Bronchial epithelial cell (primary cell): ENCODE results near the gene VCX. TPM values are rescaled to one million over a fixed set of nuclear protein-coding genes. Genes with fewer than 3 reads are reported as not detected.
"Not testable (repeated sequence)": the region's sequence is repeated elsewhere in the genome, so short reads cannot be mapped to it uniquely, and the experiment has no call there.

ENCODE experiments used
- DNase-seq: peaks from one replicate; pipeline ENCODE4 v3.0.0-alpha.2; 2010; ENCODE audit warnings: low read depth
- FAIRE-seq: peaks from 2 replicates; lab custom pipeline; 2011; peaks lifted over from hg19 to GRCh38; lab: Jason Lieb, UNC
- H3K27me3 ChIP-seq: 2 replicates; pipeline ENCODE4 v1.5.1; 2011; ENCODE audit warnings: low read length; ENCODE audit not compliant: control insufficient read depth, insufficient read depth
- H3K36me3 ChIP-seq: 2 replicates; pipeline ENCODE4 v1.5.1; 2011; ENCODE audit warnings: low read length; ENCODE audit not compliant: control insufficient read depth, insufficient read depth
- H3K4me3 ChIP-seq: 2 replicates; pipeline ENCODE4 v1.5.1; 2011; ENCODE audit warnings: mild to moderate bottlenecking, low read depth, low read length, control low read depth
- CTCF ChIP-seq: IDR thresholded peaks from 2 replicates; pipeline ENCODE4 v1.5.1; 2011; ENCODE audit warnings: mild to moderate bottlenecking, moderate library complexity, low read length, control low read depth, inconsistent platforms; ENCODE audit not compliant: insufficient read depth, severe bottlenecking
- total RNA-seq: library from RNA; depleted of rRNA; stranded (reverse); fragments of >200 nt; gene quantifications from 2 replicates; pipeline ENCODE4 v1.2.1, GENCODE V29; 2014

VCX gene
- total RNA-seq: not detected in 2 replicates

GRCh38 chrX:7842871-7843270 lies at the start of gene VCX:
Gene VCX (plus strand): TSS chrX:7843171. CDS start chrX:7843204, 33 bp downstream.
- not testable (repeated sequence) for H3K36me3 ChIP-seq, H3K27me3 ChIP-seq, FAIRE-seq, DNase-seq, H3K4me3 ChIP-seq

GRCh38 chrX:7798327-7798726 lies 44.6 kb upstream of the VCX start:
- Histone ChIP-seq H3K4me3 (no peak overlapping the region), H3K27me3 (no peaks in the 10 kb centered on the region), H3K36me3 (no peaks in the 10 kb centered on the region)
- FAIRE-seq (no peak), DNase-seq (peak; percentile 49)
- no peak for TF ChIP-seq CTCF

GRCh38 chrX:7801711-7802110 lies 41.3 kb upstream of the VCX start:
- Histone ChIP-seq H3K4me3 (no peak overlapping the region), H3K36me3 (no peaks in the 10 kb centered on the region), H3K27me3 (no peaks in the 10 kb centered on the region)
- TF ChIP-seq CTCF: no peak
- FAIRE-seq (no peak), DNase-seq (no peak)

GRCh38 chrX:7815166-7815805 lies 27.7 kb upstream of the VCX start:
- FAIRE-seq (no peak), DNase-seq (no peak)
- no peaks in the 10 kb centered on the region for H3K27me3 ChIP-seq
- TF ChIP-seq CTCF: no peak
- H3K36me3 ChIP-seq: no peaks in the 10 kb centered on the region
- H3K4me3 ChIP-seq: no peak overlapping the region

GRCh38 chrX:7828594-7828993 lies 14.4 kb upstream of the VCX start:
- H3K27me3 ChIP-seq: no peaks in the 10 kb centered on the region
- DNase-seq: no peak
- FAIRE-seq: no peak
- no peaks in the 10 kb centered on the region for H3K36me3 ChIP-seq
- TF ChIP-seq CTCF: no peak
- H3K4me3 ChIP-seq: no peak overlapping the region

- Histone ChIP-seq H3K27me3 (no peaks in the 10 kb centered on the region), H3K4me3 (no peak overlapping the region), H3K36me3 (no peaks in the 10 kb centered on the region)
- TF ChIP-seq CTCF: no peak
- DNase-seq (no peak), FAIRE-seq (no peak)
These were observed 1.7 kb upstream of the VCX start for GRCh38 chrX:7841084-7841805.
